C4-2B (cell line): ENCODE data around the gene ELOVL4.

Experiments used
- H3K27ac ChIP-seq: fragments of 450-650 bp; 2 replicates; pipeline ENCODE4 v1.5.1; 2017
- ZFX ChIP-seq: fragments of 450-650 bp; IDR thresholded peaks from 2 replicates; pipeline ENCODE4 v1.6.1; 2017
- TF ChIP-seq, protein P1 (sequence below): fragments of 450-650 bp; conservative IDR thresholded peaks from 2 replicates; pipeline ENCODE4 v1.5.1; 2017; ENCODE audit warnings: mild to moderate bottlenecking

ELOVL4 gene

DNA sequence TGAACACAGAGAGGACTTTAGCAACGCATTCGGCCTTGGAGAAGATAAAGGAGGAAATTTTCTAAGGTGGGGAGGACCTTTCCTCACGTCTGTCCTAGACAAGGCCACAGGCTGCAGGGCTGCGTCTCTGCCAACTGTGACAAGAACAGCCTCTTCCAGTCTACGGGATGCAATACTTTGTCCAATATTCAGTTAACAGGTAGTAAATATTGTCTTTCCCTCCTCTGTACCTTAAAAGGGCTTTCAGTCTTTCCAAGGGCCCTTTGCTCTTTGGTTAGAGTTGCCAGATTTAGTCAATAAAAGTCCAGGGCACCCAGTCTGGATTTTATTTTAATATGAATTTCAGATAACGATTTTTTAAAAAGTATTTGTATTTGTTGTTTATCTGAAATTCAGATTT is 78.2 kb downstream of the ELOVL4 start:
- no peak overlapping the region for H3K27ac ChIP-seq
- TF ChIP-seq, protein P1, sequence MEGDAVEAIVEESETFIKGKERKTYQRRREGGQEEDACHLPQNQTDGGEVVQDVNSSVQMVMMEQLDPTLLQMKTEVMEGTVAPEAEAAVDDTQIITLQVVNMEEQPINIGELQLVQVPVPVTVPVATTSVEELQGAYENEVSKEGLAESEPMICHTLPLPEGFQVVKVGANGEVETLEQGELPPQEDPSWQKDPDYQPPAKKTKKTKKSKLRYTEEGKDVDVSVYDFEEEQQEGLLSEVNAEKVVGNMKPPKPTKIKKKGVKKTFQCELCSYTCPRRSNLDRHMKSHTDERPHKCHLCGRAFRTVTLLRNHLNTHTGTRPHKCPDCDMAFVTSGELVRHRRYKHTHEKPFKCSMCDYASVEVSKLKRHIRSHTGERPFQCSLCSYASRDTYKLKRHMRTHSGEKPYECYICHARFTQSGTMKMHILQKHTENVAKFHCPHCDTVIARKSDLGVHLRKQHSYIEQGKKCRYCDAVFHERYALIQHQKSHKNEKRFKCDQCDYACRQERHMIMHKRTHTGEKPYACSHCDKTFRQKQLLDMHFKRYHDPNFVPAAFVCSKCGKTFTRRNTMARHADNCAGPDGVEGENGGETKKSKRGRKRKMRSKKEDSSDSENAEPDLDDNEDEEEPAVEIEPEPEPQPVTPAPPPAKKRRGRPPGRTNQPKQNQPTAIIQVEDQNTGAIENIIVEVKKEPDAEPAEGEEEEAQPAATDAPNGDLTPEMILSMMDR: no peak
- TF ChIP-seq ZFX: no peak

DNA sequence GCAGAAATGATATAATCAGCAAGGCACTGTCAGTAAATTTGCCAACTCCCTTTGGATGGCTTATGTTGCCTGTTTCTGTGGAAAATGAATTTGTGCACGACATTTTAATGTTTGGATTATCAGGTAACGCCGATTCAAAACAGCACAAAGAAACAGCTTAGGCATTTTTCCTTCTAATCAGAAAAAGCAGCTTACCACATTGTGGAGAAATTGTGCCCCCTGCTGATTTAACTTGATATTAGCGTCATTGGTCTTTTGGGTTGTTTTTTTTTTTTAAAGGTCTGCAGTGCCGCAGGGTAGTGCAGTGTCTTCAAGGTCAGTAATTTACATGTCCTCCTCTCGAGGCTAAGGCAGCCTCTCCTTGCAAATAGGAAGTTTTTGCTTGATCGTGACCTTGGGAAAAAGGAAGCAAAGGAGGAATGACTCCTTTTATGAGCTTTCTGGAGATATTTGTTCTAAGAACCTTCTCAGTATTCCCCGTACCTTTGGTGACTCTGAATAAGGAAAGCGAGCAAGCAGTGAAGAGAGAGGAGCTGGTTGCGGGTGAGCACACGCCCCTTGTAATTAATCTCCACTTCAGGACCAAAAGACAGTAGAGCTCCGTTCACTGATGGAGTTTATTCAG is 79.1 kb downstream of the ELOVL4 start:
- no peak overlapping the region for H3K27ac ChIP-seq
- no peak for TF ChIP-seq ZFX
- TF ChIP-seq, protein P1: peak; percentile 77
